Measurements from ENCODE around the gene EID2B. TPM values are rescaled to one million over a fixed set of nuclear protein-coding genes. Genes with fewer than 3 reads are reported as not detected.
A peak's percentile ranks its signal among the peaks of the same experiment; 100 is the strongest.

Gene EID2B
- total and polyA plus RNA-seq, 2 donors: 4.3 to 10.6 TPM

- H3K27ac ChIP-seq (ENCODE audit: low read depth in 1 of 2, low read length in 1 of 2): peak overlapping the region; percentile 80 to 87
- peaks cover 13 to 16% of the 10 kb centered on the region in 2 donors for H3K4me1 ChIP-seq (ENCODE audit: control insufficient read depth in 2 of 2, insufficient read depth in 2 of 2, low read length in 2 of 2)
- H3K27me3 ChIP-seq (ENCODE audit: control insufficient read depth in 2 of 2, insufficient read depth in 1 of 2, low read length in 1 of 2): no peaks in the 10 kb centered on the region
- H3K36me3 ChIP-seq (ENCODE audit: control insufficient read depth in 2 of 2, insufficient read depth in 2 of 2, low read length in 1 of 2): peaks cover 13 to 14% of the 10 kb centered on the region in 2 donors
- WGBS: under 1% methylated on average over 12 of the region's 12 CpGs
- no peaks in the 10 kb centered on the region for H3K9me3 ChIP-seq (ENCODE audit: control insufficient read depth in 2 of 2, insufficient read depth in 1 of 2, low read length in 1 of 2)
- no peak for DNase-seq (ENCODE audit: low read depth in 6 of 9, low spot score in 9 of 9)
- peak overlapping the region; percentile 88 to 91 for H3K4me3 ChIP-seq (ENCODE audit: low read length in 2 of 2)
These were observed 51.5 kb downstream of the EID2B start for GRCh38 chr19:39481229-39481545.

Other genes with a start within 250 kb of the EID2B start
- not detected for gene IFNL1, start 236.4 kb downstream of the EID2B start, total RNA-seq
- gene IFNL1, start 236.4 kb downstream of the EID2B start, polyA plus RNA-seq: 0.21 TPM
- gene LRFN1, start 212.0 kb downstream of the EID2B start, total RNA-seq: 0.42 TPM
- gene LRFN1, start 212.0 kb downstream of the EID2B start, polyA plus RNA-seq: 2.6 TPM
- gene GMFG, start 196.8 kb downstream of the EID2B start, total RNA-seq: 519 TPM
- 531 TPM for gene GMFG, start 196.8 kb downstream of the EID2B start, polyA plus RNA-seq
- gene SAMD4B, start 190.4 kb downstream of the EID2B start, total RNA-seq: 11.7 TPM
- gene SAMD4B, start 190.4 kb downstream of the EID2B start, polyA plus RNA-seq: 64.9 TPM
- 33.4 TPM for gene PAF1, start 141.7 kb downstream of the EID2B start, total RNA-seq
- gene PAF1, start 141.7 kb downstream of the EID2B start, polyA plus RNA-seq: 40.1 TPM
- gene MED29, start 141.5 kb downstream of the EID2B start, total RNA-seq: 15.8 TPM
- gene MED29, start 141.5 kb downstream of the EID2B start, polyA plus RNA-seq: 27.8 TPM
- 15.8 TPM for gene ZFP36, start 126.0 kb downstream of the EID2B start, total RNA-seq
- gene ZFP36, start 126.0 kb downstream of the EID2B start, polyA plus RNA-seq: 250 TPM
- 13.0 TPM for gene PLEKHG2, start 120.2 kb downstream of the EID2B start, total RNA-seq
- 30.8 TPM for gene PLEKHG2, start 120.2 kb downstream of the EID2B start, polyA plus RNA-seq
- 788 TPM for gene RPS16, start 96.9 kb downstream of the EID2B start, total RNA-seq
- 3,143 TPM for gene RPS16, start 96.9 kb downstream of the EID2B start, polyA plus RNA-seq
- gene SUPT5H, start 87.3 kb downstream of the EID2B start, total RNA-seq: 39.0 TPM
- 203 TPM for gene SUPT5H, start 87.3 kb downstream of the EID2B start, polyA plus RNA-seq
- gene TIMM50, start 52.0 kb downstream of the EID2B start, total RNA-seq: 49.3 TPM
- gene TIMM50, start 52.0 kb downstream of the EID2B start, polyA plus RNA-seq: 44.0 TPM
- gene DLL3, start 33.9 kb downstream of the EID2B start, total RNA-seq: 0.14 TPM
- gene DLL3, start 33.9 kb downstream of the EID2B start, polyA plus RNA-seq: 0.14 TPM
- gene SELENOV, start 17.7 kb downstream of the EID2B start, total RNA-seq: 0.19 TPM
- gene SELENOV, start 17.7 kb downstream of the EID2B start, polyA plus RNA-seq: not detected
- 12.6 TPM for gene EID2, start 7.3 kb upstream of the EID2B start, total RNA-seq
- 29.3 TPM for gene EID2, start 7.3 kb upstream of the EID2B start, polyA plus RNA-seq
- gene LGALS13, start 69.7 kb upstream of the EID2B start, total RNA-seq: 0.38 TPM
- gene LGALS13, start 69.7 kb upstream of the EID2B start, polyA plus RNA-seq: 0.66 TPM
- 0.33 TPM for gene LGALS16, start 123.1 kb upstream of the EID2B start, total RNA-seq
- 1.1 TPM for gene LGALS16, start 123.1 kb upstream of the EID2B start, polyA plus RNA-seq
- gene LGALS14, start 171.6 kb upstream of the EID2B start, total RNA-seq: 0.14 TPM
- gene LGALS14, start 171.6 kb upstream of the EID2B start, polyA plus RNA-seq: 2.0 TPM
- 150 TPM for gene CLC, start 205.2 kb upstream of the EID2B start, total RNA-seq
- gene CLC, start 205.2 kb upstream of the EID2B start, polyA plus RNA-seq: 6.3 TPM
- 0.09 TPM for gene LEUTX, start 246.0 kb upstream of the EID2B start, total RNA-seq
- gene LEUTX, start 246.0 kb upstream of the EID2B start, polyA plus RNA-seq: 0.46 TPM